ENCODE results near the gene CAMK4. TPM values are rescaled to one million over a fixed set of nuclear protein-coding genes. Genes with fewer than 3 reads are reported as not detected.

Gene CAMK4
- polyA plus RNA-seq, 1 donor (not counting 4 experiments of a cell fraction or from before 2014, with no cell fraction given) = 0.45 TPM

- Histone ChIP-seq H3K27ac (ENCODE audit: control insufficient read depth, insufficient read depth, low read length) (no peak overlapping the region), H3K9ac (ENCODE audit: control insufficient read depth, extremely low read depth, insufficient read depth, low read length) (no peak overlapping the region), H3K79me2 (ENCODE audit: control insufficient read depth, insufficient read depth, low read length) (no peaks in the 10 kb centered on the region), H3K9me1 (ENCODE audit: control insufficient read depth, extremely low read depth, insufficient read depth, low read length) (no peaks in the 10 kb centered on the region), H3K27me3 (ENCODE audit: control insufficient read depth, extremely low read depth, insufficient read depth, low read length) (no peaks in the 10 kb centered on the region), H3K4me3 (ENCODE audit: control insufficient read depth in 2 of 3, extremely low read depth in 1 of 3, insufficient read depth in 2 of 3, low read depth in 1 of 3, low read length in 3 of 3) (no peak overlapping the region), H4K20me1 (ENCODE audit: control insufficient read depth, extremely low read depth, insufficient read depth, low read length) (no peaks in the 10 kb centered on the region), H3K9me3 (ENCODE audit: control insufficient read depth, low read depth, low read length) (no peaks in the 10 kb centered on the region), H3K4me1 (ENCODE audit: control insufficient read depth, extremely low read depth, insufficient read depth, low read length) (peaks cover 14% of the 10 kb centered on the region), H2AFZ (ENCODE audit: control insufficient read depth, low read length) (no peak overlapping the region), H3K4me2 (ENCODE audit: control insufficient read depth, extremely low read depth, insufficient read depth, low read depth, low read length) (no peak overlapping the region), H3K36me3 (ENCODE audit: control insufficient read depth in 2 of 2, extremely low read depth in 1 of 2, insufficient read depth in 2 of 2, low read length in 2 of 2) (no peaks in the 10 kb centered on the region)
- DNase-seq (ENCODE audit: low read depth, low spot score) = no peak
- dilution Hi-C loops (cut with MboI; ENCODE audit: extremely low pct_ligation_motif_present, low sequenced_read_pairs) = no loop called here
- TF ChIP-seq EZH2 (IDR thresholded peaks at IDR 0.05; ENCODE audit: low read length) (no peak), CTCF (optimal IDR thresholded peaks at IDR 0.05 in 1 of 3, IDR thresholded peaks at IDR 0.05 in 1 of 3, conservative IDR thresholded peaks at IDR 0.05 in 1 of 3; ENCODE audit: extremely low read depth in 1 of 3, insufficient read depth in 2 of 3, low read length in 3 of 3) (no peak)
- no peak for FAIRE-seq
Measured at GRCh38 chr5:111453295-111453694, 229.1 kb downstream of the CAMK4 start.

- Histone ChIP-seq H3K9me3 (ENCODE audit: control insufficient read depth, low read depth, low read length) (no peaks in the 10 kb centered on the region), H3K4me2 (ENCODE audit: control insufficient read depth, extremely low read depth, insufficient read depth, low read depth, low read length) (no peak overlapping the region), H3K27ac (ENCODE audit: control insufficient read depth, insufficient read depth, low read length) (no peak overlapping the region)
Measured at GRCh38 chr5:111453747-111454146, 229.6 kb downstream of the CAMK4 start.

More at GRCh38 chr5:111453747-111454146, 229.6 kb downstream of the CAMK4 start:
- TF ChIP-seq CTCF (optimal IDR thresholded peaks at IDR 0.05 in 1 of 3, IDR thresholded peaks at IDR 0.05 in 1 of 3, conservative IDR thresholded peaks at IDR 0.05 in 1 of 3; ENCODE audit: extremely low read depth in 1 of 3, insufficient read depth in 2 of 3, low read length in 3 of 3) (no peak), EZH2 (IDR thresholded peaks at IDR 0.05; ENCODE audit: low read length) (no peak)
- Histone ChIP-seq H2AFZ (ENCODE audit: control insufficient read depth, low read length) (no peak overlapping the region), H3K79me2 (ENCODE audit: control insufficient read depth, insufficient read depth, low read length) (no peaks in the 10 kb centered on the region), H3K36me3 (ENCODE audit: control insufficient read depth in 2 of 2, extremely low read depth in 1 of 2, insufficient read depth in 2 of 2, low read length in 2 of 2) (no peaks in the 10 kb centered on the region), H3K9me1 (ENCODE audit: control insufficient read depth, extremely low read depth, insufficient read depth, low read length) (no peaks in the 10 kb centered on the region), H3K27me3 (ENCODE audit: control insufficient read depth, extremely low read depth, insufficient read depth, low read length) (no peaks in the 10 kb centered on the region), H3K4me3 (ENCODE audit: control insufficient read depth in 2 of 3, extremely low read depth in 1 of 3, insufficient read depth in 2 of 3, low read depth in 1 of 3, low read length in 3 of 3) (no peak overlapping the region), H3K4me1 (ENCODE audit: control insufficient read depth, extremely low read depth, insufficient read depth, low read length) (peaks cover 14% of the 10 kb centered on the region), H4K20me1 (ENCODE audit: control insufficient read depth, extremely low read depth, insufficient read depth, low read length) (no peaks in the 10 kb centered on the region), H3K9ac (ENCODE audit: control insufficient read depth, extremely low read depth, insufficient read depth, low read length) (no peak overlapping the region)
- no peak for FAIRE-seq
- no peak for DNase-seq (ENCODE audit: low read depth, low spot score)
- dilution Hi-C loops (cut with MboI; ENCODE audit: extremely low pct_ligation_motif_present, low sequenced_read_pairs) = no loop called here

Measured in keratinocyte (primary cell).